CD14-positive monocyte (primary cell): Measurements from ENCODE around the gene UBAC1. TPM values are rescaled to one million over a fixed set of nuclear protein-coding genes. Genes with fewer than 3 reads are reported as not detected.
A peak's percentile ranks its signal among the peaks of the same experiment; 100 is the strongest.

ENCODE experiments used
- DNase-seq, 3 donors: peaks; one replicate each; pipeline ENCODE4 v3.0.0-alpha.2; 2011 to 2022
- H2AFZ ChIP-seq: 2 replicates; pipeline ENCODE4 v1.6.0; 2012; ENCODE audit warnings: mild to moderate bottlenecking, low read depth, low read length, inconsistent platforms; ENCODE audit not compliant: insufficient read depth, poor library complexity, severe bottlenecking
- H3K27ac ChIP-seq, 2 donors: 1 replicate in 1 of 2; 2 replicates in 1 of 2; pipeline ENCODE4 v1.5.1; 2012 to 2013; ENCODE audit warnings: low read length in 2 of 2, control low read depth in 1 of 2, inconsistent platforms in 1 of 2, low read depth in 1 of 2, mild to moderate bottlenecking in 1 of 2
- H3K27me3 ChIP-seq, 2 donors: one replicate each; pipeline versions ENCODE4 v1.6.0 to v1.6.1; 2011 to 2013; ENCODE audit warnings: low read length in 2 of 2; ENCODE audit not compliant: control insufficient read depth in 2 of 2, insufficient read depth in 2 of 2
- H3K36me3 ChIP-seq, 2 donors: replicated peaks in 1 of 2; 1 replicate in 1 of 2; 2 replicates in 1 of 2; pipeline versions ENCODE4 v1.5.1 to v1.6.1; 2012 to 2013; ENCODE audit warnings: low read length in 2 of 2, control low read depth in 1 of 2, inconsistent platforms in 1 of 2, mild to moderate bottlenecking in 1 of 2; ENCODE audit not compliant: insufficient read depth in 2 of 2, control insufficient read depth in 1 of 2
- H3K4me1 ChIP-seq, 2 donors: 1 replicate in 1 of 2; 2 replicates in 1 of 2; pipeline versions ENCODE4 v1.5.1 to v1.6.1; 2012 to 2013; ENCODE audit warnings: low read length in 2 of 2, control low read depth in 1 of 2, inconsistent platforms in 1 of 2, mild to moderate bottlenecking in 1 of 2, moderate library complexity in 1 of 2; ENCODE audit not compliant: insufficient read depth in 2 of 2, control insufficient read depth in 1 of 2
- H3K4me2 ChIP-seq: replicated peaks from 2 replicates; pipeline ENCODE3; 2012; ENCODE audit warnings: low read length, moderate library complexity, mild to moderate bottlenecking; ENCODE audit not compliant: poor library complexity, severe bottlenecking; ENCODE audit errors: extremely low read depth
- H3K4me3 ChIP-seq, 3 experiments: fragments of 200-600 bp in 1 of 3; sonication (generic) in 1 of 3; replicated peaks in 1 of 3; 1 replicate in 2 of 3; 2 replicates in 1 of 3; pipeline ENCODE4 v1.5.1; 2011 to 2013; ENCODE audit warnings: low read length in 3 of 3, mild to moderate bottlenecking in 3 of 3, control low read depth in 2 of 3, low read depth in 2 of 3, inconsistent platforms in 1 of 3, moderate library complexity in 1 of 3
- H3K79me2 ChIP-seq: 2 replicates; pipeline ENCODE4 v1.6.0; 2012; ENCODE audit warnings: mild to moderate bottlenecking, control low read depth, inconsistent platforms, low read length, moderate library complexity; ENCODE audit not compliant: insufficient read depth
- H3K9ac ChIP-seq: 2 replicates; pipeline ENCODE4 v1.6.0; 2017; ENCODE audit warnings: low read length, mild to moderate bottlenecking; ENCODE audit not compliant: insufficient read depth, poor library complexity, severe bottlenecking
- H3K9me3 ChIP-seq, 2 donors: replicated peaks in 1 of 2; 1 replicate in 1 of 2; 2 replicates in 1 of 2; pipeline versions ENCODE4 v1.5.1 to v1.6.1; 2012 to 2013; ENCODE audit warnings: low read length in 2 of 2, control low read depth in 1 of 2; ENCODE audit not compliant: control insufficient read depth in 1 of 2, insufficient read depth in 1 of 2
- H4K20me1 ChIP-seq: 2 replicates; pipeline ENCODE4 v1.6.0; 2012; ENCODE audit warnings: mild to moderate bottlenecking, low read length, control low read depth, moderate library complexity; ENCODE audit not compliant: insufficient read depth
- H3K27ac Mint-ChIP-seq, 7 donors: one replicate each; pipeline ENCODE4 v1.8.0; 2020; ENCODE audit warnings: mild to moderate bottlenecking in 7 of 7, mixed read lengths in 7 of 7, moderate library complexity in 6 of 7, inconsistent platforms in 2 of 7
- H3K27me3 Mint-ChIP-seq, 3 donors: one replicate each; pipeline ENCODE4 v1.8.0; 2021 to 2022; ENCODE audit warnings: low read depth in 3 of 3, mild to moderate bottlenecking in 3 of 3, mixed read lengths in 3 of 3, moderate library complexity in 3 of 3, inconsistent platforms in 1 of 3
- H3K36me3 Mint-ChIP-seq, 2 donors: one replicate each; pipeline ENCODE4 v1.8.0; 2020; ENCODE audit warnings: mixed read lengths in 2 of 2, inconsistent platforms in 1 of 2, mild to moderate bottlenecking in 1 of 2
- H3K4me1 Mint-ChIP-seq: one replicate; pipeline ENCODE4 v1.8.0; 2020; ENCODE audit warnings: mild to moderate bottlenecking, mixed read lengths
- H3K4me3 Mint-ChIP-seq, 2 donors: one replicate each; pipeline ENCODE4 v1.8.0; 2020; ENCODE audit warnings: mild to moderate bottlenecking in 2 of 2, mixed read lengths in 2 of 2, moderate library complexity in 1 of 2
- H3K9me3 Mint-ChIP-seq, 7 donors: one replicate each; pipeline ENCODE4 v1.8.0; 2020 to 2022; ENCODE audit warnings: mixed read lengths in 7 of 7, mild to moderate bottlenecking in 6 of 7, moderate library complexity in 6 of 7, inconsistent platforms in 2 of 7
- CTCF ChIP-seq: fragments of 200-600 bp; IDR thresholded peaks from one replicate; pipeline ENCODE4 v1.8.0; 2022; ENCODE audit warnings: antibody characterized with exemption, mild to moderate bottlenecking
- WGBS: methylation state at CpG from one replicate; pipeline ENCODE4 v1.1.5; 2013; ENCODE audit warnings: missing lambda C conversion rate; ENCODE audit not compliant: insufficient coverage; 5-methylcytosine and 5-hydroxymethylcytosine counted together
- intact Hi-C, 2 donors: fragments of 100-400 bp; cut with micrococcal nuclease; formaldehyde crosslinking; loops; one replicate each; pipeline versions ENCODE4 v1.15.0 to v1.15.1; 2023
- polyA plus RNA-seq, 3 donors: library from polyadenylated mRNA; depleted of rRNA in 1 of 3; unstranded in 2 of 3; stranded (reverse) in 1 of 3; fragments of 300-500 nt in 2 of 3; fragments of >200 nt in 1 of 3; fragmentation: Illumina TruSeq in 2 of 3; gene quantifications; 1 replicate in 2 of 3; 2 replicates in 1 of 3; pipeline ENCODE4 v1.2.3, GENCODE V29; 2012 to 2021

Gene UBAC1
- polyA plus RNA-seq, 3 donors = 35.8 to 63.1 (median 52.5) TPM

GRCh38 chr9:135971892-135972291, 10.7 kb upstream of the UBAC1 start:
- Histone ChIP-seq H3K36me3 (no peaks in the 10 kb centered on the region), H4K20me1 (no peaks in the 10 kb centered on the region), H3K4me1 (peaks cover 44 to 49% of the 10 kb centered on the region in 2 donors), H2AFZ (no peak overlapping the region), H3K27ac (no peak overlapping the region), H3K9ac (no peak overlapping the region), H3K4me2 (no peak overlapping the region), H3K79me2 (no peaks in the 10 kb centered on the region), H3K9me3 (no peaks in the 10 kb centered on the region), H3K4me3 (no peak overlapping the region), H3K27me3 (no peaks in the 10 kb centered on the region)
- no peak for TF ChIP-seq CTCF
- no peak for DNase-seq
- peaks cover 1 to 9% (median 2%) of the 10 kb centered on the region in 3 donors for H3K27me3 Mint-ChIP-seq
- H3K27ac Mint-ChIP-seq = peak overlapping the region in 1 of 7 donors; percentile 54
- intact Hi-C loops = no loop called here
- H3K9me3 Mint-ChIP-seq = peaks cover 0 to 2% (median 0%) of the 10 kb centered on the region in 7 donors
- H3K4me3 Mint-ChIP-seq = no peak overlapping the region
- 72% methylated on average over 9 of the region's 13 CpGs for WGBS
- H3K4me1 Mint-ChIP-seq = peaks cover 46% of the 10 kb centered on the region
- H3K36me3 Mint-ChIP-seq = no peaks in the 10 kb centered on the region

GRCh38 chr9:135971111-135971766, 10.1 kb upstream of the UBAC1 start:
- WGBS = 84% methylated on average over 11 of the region's 18 CpGs
- peak overlapping the region in 1 of 7 donors; percentile 46 for H3K27ac Mint-ChIP-seq
- Histone ChIP-seq H3K27ac (no peak overlapping the region), H3K4me3 (no peak overlapping the region), H2AFZ (no peak overlapping the region), H3K4me2 (no peak overlapping the region), H4K20me1 (no peaks in the 10 kb centered on the region), H3K36me3 (no peaks in the 10 kb centered on the region), H3K9ac (no peak overlapping the region), H3K79me2 (no peaks in the 10 kb centered on the region), H3K9me3 (no peaks in the 10 kb centered on the region), H3K4me1 (peaks cover 44 to 49% of the 10 kb centered on the region in 2 donors), H3K27me3 (no peaks in the 10 kb centered on the region)
- no peaks in the 10 kb centered on the region for H3K36me3 Mint-ChIP-seq
- DNase-seq = no peak
- H3K27me3 Mint-ChIP-seq = peaks cover 1 to 4% (median 3%) of the 10 kb centered on the region in 3 donors
- TF ChIP-seq CTCF = no peak
- H3K9me3 Mint-ChIP-seq = peaks cover 0 to 2% (median 0%) of the 10 kb centered on the region in 7 donors
- intact Hi-C loops = no loop called here
- no peak overlapping the region for H3K4me3 Mint-ChIP-seq
- peaks cover 46% of the 10 kb centered on the region for H3K4me1 Mint-ChIP-seq
